GM12864 (cell line): ENCODE data around the gene PITPNB.

Experiments
- DNase-seq: peaks from one replicate; pipeline ENCODE4 v3.0.0-alpha.2; 2011; ENCODE audit warnings: low read depth
- H3K4me3 ChIP-seq: 2 replicates; pipeline ENCODE4 v1.5.1; 2011; ENCODE audit warnings: mild to moderate bottlenecking, low read depth, low read length, control low read depth
- CTCF ChIP-seq: IDR thresholded peaks from 2 replicates; pipeline ENCODE4 v1.5.1; 2011; ENCODE audit warnings: low read depth, mild to moderate bottlenecking, moderate library complexity, low read length, control low read depth, inconsistent platforms; ENCODE audit errors: missing control alignments

The PITPNB gene

DNA sequence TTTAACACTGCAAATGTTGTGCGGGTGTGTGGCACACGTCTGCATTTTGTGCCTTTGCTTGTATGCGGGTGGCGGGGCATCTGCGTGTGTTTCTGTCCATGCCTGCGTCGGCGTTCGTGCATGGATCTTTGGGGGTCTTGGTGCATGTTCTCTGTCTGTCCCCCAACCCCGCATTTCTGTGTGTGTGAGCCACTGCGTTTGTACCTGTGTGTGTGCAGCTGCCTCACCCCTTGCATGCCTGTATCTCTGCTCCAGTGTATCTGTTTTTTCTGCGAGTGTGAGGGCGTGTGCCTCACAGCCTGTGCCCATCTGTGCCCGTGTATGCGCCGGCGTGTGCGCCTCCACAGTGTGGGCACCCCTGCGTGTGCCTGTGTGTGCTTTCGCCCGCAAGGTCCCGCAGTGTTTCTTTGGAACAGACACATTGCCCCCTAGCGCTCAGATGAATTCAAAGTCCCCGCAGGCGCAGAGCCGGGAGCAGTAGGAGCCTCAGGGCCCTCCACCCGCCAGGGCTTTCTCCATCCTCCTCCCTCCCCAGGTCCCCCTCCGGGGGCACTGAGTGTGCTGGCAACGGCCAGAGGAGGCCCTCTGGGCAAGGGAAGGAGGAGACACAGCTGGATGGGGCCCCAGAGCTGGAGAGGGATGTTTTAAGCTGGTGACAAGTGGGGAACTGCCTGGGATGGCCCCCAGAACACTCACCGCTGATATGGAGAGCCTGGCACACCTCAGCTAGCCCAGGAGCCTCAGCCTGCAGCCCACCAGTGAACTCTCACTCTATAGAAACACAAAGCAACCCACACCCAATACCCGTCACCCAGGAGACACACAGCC is 114.4 kb downstream of the PITPNB start:
- H3K4me3 ChIP-seq: no peak overlapping the region
- DNase-seq: no peak
- peak; percentile 64 for TF ChIP-seq CTCF

DNA sequence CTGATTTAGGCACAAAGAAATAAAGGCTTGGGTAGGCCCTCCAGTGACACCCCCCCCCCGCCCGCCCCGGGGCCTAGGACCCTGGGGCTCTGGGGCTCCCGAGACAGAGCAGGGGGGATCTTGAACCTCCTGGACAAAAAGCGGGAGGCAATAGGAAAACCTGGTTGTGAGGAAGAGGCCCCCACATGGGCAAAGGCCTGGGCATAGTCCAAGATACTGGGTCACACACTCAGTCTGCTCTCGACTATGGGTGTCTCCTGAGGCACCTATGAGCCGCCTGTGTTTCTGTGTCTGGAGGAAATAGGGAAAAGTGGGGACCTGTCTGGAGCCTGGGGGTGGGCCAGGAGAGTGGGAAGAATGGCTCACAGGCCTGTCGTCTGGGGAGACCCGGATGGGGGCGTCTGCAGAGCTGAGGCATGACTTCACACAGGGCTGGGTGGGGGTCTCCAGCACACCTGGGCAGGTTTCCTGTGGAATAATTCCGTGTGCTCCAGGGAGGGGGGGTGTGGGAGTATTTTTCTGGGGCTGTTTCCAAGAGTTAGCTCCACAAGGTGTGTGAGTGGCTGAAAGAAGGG is 115.1 kb downstream of the PITPNB start:
- no peak overlapping the region for H3K4me3 ChIP-seq
- TF ChIP-seq CTCF: no peak
- no peak for DNase-seq

- H3K4me3 ChIP-seq: no peak overlapping the region
- no peak for TF ChIP-seq CTCF
- no peak for DNase-seq
These were observed 116.5 kb downstream of the PITPNB start for GRCh38 chr22:27802346-27803073.
